Measurements from ENCODE around the gene BCL11A. TPM values are rescaled to one million over a fixed set of nuclear protein-coding genes. Genes with fewer than 3 reads are reported as not detected.

BCL11A gene
- total RNA-seq, 2 experiments from 2014 or later = 0.57 to 0.98 TPM

- Mint-ChIP-seq H3K4me1 (peaks cover 22% of the 10 kb centered on the region), H3K4me3 (no peak overlapping the region), H3K27ac (no peak overlapping the region), H3K36me3 (ENCODE audit: low read depth) (no peaks in the 10 kb centered on the region), H3K27me3 (peaks cover 44% of the 10 kb centered on the region), H3K9me3 (ENCODE audit: low read depth) (no peaks in the 10 kb centered on the region)
- DNase-seq = no peak
- CTCF ChIA-PET = interaction anchor here (0.6 to 4.8 kb wide), 6 partner anchors 9 to 85 kb away, joined by 3 to 30 read pairs (median 5); no protein-coding TSS in a partner anchor
- no peak for ATAC-seq
- POLR2A ChIA-PET = no interaction called here
- intact Hi-C loops (cut with DNase I, micrococcal nuclease) = loop anchor here in 1 of 2 experiments (5.0 to 10.0 kb wide), 3 partner anchors 459 to 1534 kb away; partner anchors contain the start of genes PEX13, PUS10 and XPO1
These were observed 5.1 kb upstream of the BCL11A start for GRCh38 chr2:60558536-60558935.

- ATAC-seq (peak; percentile 33), DNase-seq (peak; percentile 17)
- Mint-ChIP-seq H3K4me1 (peaks cover 26% of the 10 kb centered on the region), H3K9me3 (ENCODE audit: low read depth) (no peaks in the 10 kb centered on the region), H3K4me3 (peak overlapping the region; percentile 58), H3K27ac (no peak overlapping the region), H3K27me3 (peaks cover 46% of the 10 kb centered on the region), H3K36me3 (ENCODE audit: low read depth) (no peaks in the 10 kb centered on the region)
- intact Hi-C loops (cut with DNase I, micrococcal nuclease) = loop anchor here in 1 of 2 experiments (5.0 to 10.0 kb wide), 3 partner anchors 460 to 1533 kb away; partner anchors contain the start of genes PEX13, PUS10 and XPO1
- CTCF ChIA-PET = interaction anchor here (0.9 to 4.8 kb wide), 2 partner anchors 25 to 27 kb away, joined by 3 to 30 read pairs; no protein-coding TSS in a partner anchor
- POLR2A ChIA-PET = interaction anchor here (0.6 kb wide), 1 partner anchor 1811 kb away, joined by 3 read pairs; no protein-coding TSS in a partner anchor
These were observed 4.0 kb upstream of the BCL11A start for GRCh38 chr2:60557486-60557864.

- H3K36me3 Mint-ChIP-seq (ENCODE audit: low read depth) = no peaks in the 10 kb centered on the region
- H3K4me3 Mint-ChIP-seq = peak overlapping the region; percentile 58
- ATAC-seq (peak; percentile 5), DNase-seq (peak; percentile 35)
- intact Hi-C loops (cut with DNase I, micrococcal nuclease) = loop anchor here in 1 of 2 experiments (5.0 to 10.0 kb wide), 3 partner anchors 460 to 1532 kb away; partner anchors contain the start of genes PEX13, PUS10 and XPO1
- ChIA-PET CTCF (interaction anchor here (0.9 to 4.8 kb wide), 3 partner anchors 25 to 26 kb away, joined by 3 to 30 read pairs (median 11); no protein-coding TSS in a partner anchor), POLR2A (no interaction called here)
- peaks cover 49% of the 10 kb centered on the region for H3K27me3 Mint-ChIP-seq
- H3K9me3 Mint-ChIP-seq (ENCODE audit: low read depth) = no peaks in the 10 kb centered on the region
- peaks cover 29% of the 10 kb centered on the region for H3K4me1 Mint-ChIP-seq
- no peak overlapping the region for H3K27ac Mint-ChIP-seq
These were observed 3.4 kb upstream of the BCL11A start for GRCh38 chr2:60556576-60557485.

GRCh38 chr2:60556175-60556574, 2.7 kb upstream of the BCL11A start:
- no peak overlapping the region for H3K27ac Mint-ChIP-seq
- intact Hi-C loops (cut with DNase I, micrococcal nuclease) = loop anchor here in 1 of 2 experiments (5.0 to 10.0 kb wide), 3 partner anchors 461 to 1531 kb away; partner anchors contain the start of genes PEX13, PUS10 and XPO1
- CTCF ChIA-PET = interaction anchor here (0.8 to 1.9 kb wide), 6 partner anchors 9 to 62 kb away, joined by 3 to 11 read pairs (median 4); no protein-coding TSS in a partner anchor

GRCh38 chr2:60555783-60556139, 2.3 kb upstream of the BCL11A start:
- no peaks in the 10 kb centered on the region for H3K36me3 Mint-ChIP-seq (ENCODE audit: low read depth)
- intact Hi-C loops (cut with DNase I, micrococcal nuclease) = loop anchor here in 1 of 2 experiments (5.0 to 10.0 kb wide), 3 partner anchors 462 to 1531 kb away; partner anchors contain the start of genes PEX13, PUS10 and XPO1
- H3K4me1 Mint-ChIP-seq = peaks cover 35% of the 10 kb centered on the region
- ChIA-PET POLR2A (no interaction called here), CTCF (interaction anchor here (0.8 to 1.9 kb wide), 6 partner anchors 9 to 61 kb away, joined by 3 to 11 read pairs (median 4); no protein-coding TSS in a partner anchor)
- H3K4me3 Mint-ChIP-seq = peak overlapping the region; percentile 72
- H3K27ac Mint-ChIP-seq = peak overlapping the region; percentile 8
- H3K27me3 Mint-ChIP-seq = peaks cover 45% of the 10 kb centered on the region
- DNase-seq (no peak), ATAC-seq (no peak)
- H3K9me3 Mint-ChIP-seq (ENCODE audit: low read depth) = no peaks in the 10 kb centered on the region

More at GRCh38 chr2:60556175-60556574, 2.7 kb upstream of the BCL11A start:
- ATAC-seq (no peak), DNase-seq (no peak)
- POLR2A ChIA-PET = no interaction called here
- Mint-ChIP-seq H3K36me3 (ENCODE audit: low read depth) (no peaks in the 10 kb centered on the region), H3K4me3 (peak overlapping the region; percentile 58), H3K4me1 (peaks cover 33% of the 10 kb centered on the region), H3K9me3 (ENCODE audit: low read depth) (no peaks in the 10 kb centered on the region), H3K27me3 (peaks cover 46% of the 10 kb centered on the region)

- peaks cover 35% of the 10 kb centered on the region for H3K4me1 Mint-ChIP-seq
- no peaks in the 10 kb centered on the region for H3K36me3 Mint-ChIP-seq (ENCODE audit: low read depth)
- H3K27me3 Mint-ChIP-seq = peaks cover 43% of the 10 kb centered on the region
- DNase-seq (peak; percentile 80), ATAC-seq (peak; percentile 55)
- no peaks in the 10 kb centered on the region for H3K9me3 Mint-ChIP-seq (ENCODE audit: low read depth)
- intact Hi-C loops (cut with DNase I, micrococcal nuclease) = loop anchor here in 1 of 2 experiments (5.0 to 10.0 kb wide), 3 partner anchors 462 to 1530 kb away; partner anchors contain the start of genes PEX13, PUS10 and XPO1
- H3K27ac Mint-ChIP-seq = peak overlapping the region; percentile 8
- CTCF ChIA-PET = interaction anchor here (0.5 to 1.9 kb wide), 7 partner anchors 8 to 388 kb away, joined by 3 to 11 read pairs (median 4); no protein-coding TSS in a partner anchor
- POLR2A ChIA-PET = no interaction called here
- peak overlapping the region; percentile 72 for H3K4me3 Mint-ChIP-seq
These were observed 1.8 kb upstream of the BCL11A start for GRCh38 chr2:60555066-60555782.

GRCh38 chr2:60554646-60555065, 1.2 kb upstream of the BCL11A start:
- ATAC-seq (no peak), DNase-seq (no peak)
- intact Hi-C loops (cut with DNase I, micrococcal nuclease) = loop anchor here (5.0 to 10.0 kb wide), 4 partner anchors 463 to 1530 kb away; partner anchors contain the start of genes PEX13 (in 1 of the 2), PUS10 (in 1 of the 2) and XPO1 (in 1 of the 2)
- H3K36me3 Mint-ChIP-seq (ENCODE audit: low read depth) = no peaks in the 10 kb centered on the region
- no peaks in the 10 kb centered on the region for H3K9me3 Mint-ChIP-seq (ENCODE audit: low read depth)
- H3K27me3 Mint-ChIP-seq = peaks cover 42% of the 10 kb centered on the region
- no peak overlapping the region for H3K27ac Mint-ChIP-seq
- ChIA-PET POLR2A (no interaction called here), CTCF (interaction anchor here (0.5 to 1.9 kb wide), 3 partner anchors 15 to 388 kb away, joined by 3 to 11 read pairs (median 4); no protein-coding TSS in a partner anchor)
- peak overlapping the region; percentile 72 for H3K4me3 Mint-ChIP-seq
- peaks cover 38% of the 10 kb centered on the region for H3K4me1 Mint-ChIP-seq

GRCh38 chr2:60554074-60554645, 706 bp upstream of the BCL11A start:
- DNase-seq (peak; percentile 44), ATAC-seq (no peak)
- Mint-ChIP-seq H3K9me3 (ENCODE audit: low read depth) (no peaks in the 10 kb centered on the region), H3K27me3 (peaks cover 39% of the 10 kb centered on the region), H3K27ac (no peak overlapping the region), H3K4me3 (peak overlapping the region; percentile 72), H3K4me1 (peaks cover 39% of the 10 kb centered on the region), H3K36me3 (ENCODE audit: low read depth) (no peaks in the 10 kb centered on the region)
- ChIA-PET CTCF (interaction anchor here (0.6 to 1.6 kb wide), 3 partner anchors 28 to 267 kb away, joined by 3 to 6 read pairs (median 3); no protein-coding TSS in a partner anchor), POLR2A (no interaction called here)
- intact Hi-C loops (cut with DNase I, micrococcal nuclease) = loop anchor here (5.0 to 10.0 kb wide), 3 partner anchors 981 to 1529 kb away; partner anchors contain the start of gene XPO1 (in 1 of the 2)

GRCh38 chr2:60552851-60553494, 481 bp downstream of the BCL11A start:
- Mint-ChIP-seq H3K9me3 (ENCODE audit: low read depth) (no peaks in the 10 kb centered on the region), H3K4me3 (peak overlapping the region; percentile 72), H3K27ac (no peak overlapping the region), H3K36me3 (ENCODE audit: low read depth) (no peaks in the 10 kb centered on the region), H3K4me1 (peaks cover 46% of the 10 kb centered on the region), H3K27me3 (peaks cover 43% of the 10 kb centered on the region)
- ATAC-seq (no peak), DNase-seq (peak; percentile 35)
- intact Hi-C loops (cut with DNase I, micrococcal nuclease) = loop anchor here (5.0 to 10.0 kb wide), 3 partner anchors 982 to 1528 kb away; partner anchors contain the start of gene XPO1 (in 1 of the 2)
- ChIA-PET POLR2A (no interaction called here), CTCF (interaction anchor here (1.6 kb wide), 1 partner anchor 29 kb away, joined by 6 read pairs; no protein-coding TSS in a partner anchor)

Data from activated CD4-positive, alpha-beta T cell treated with anti-CD3 and anti-CD28 coated beads for 36 hours (primary cell).